SK-N-MC (cell line): Measurements from ENCODE around the gene AFAP1.

ENCODE experiments used
- DNase-seq: peaks from one replicate; pipeline ENCODE4 v3.0.0-alpha.2; 2011; ENCODE audit warnings: low read depth, low spot score
- H3K27ac ChIP-seq: fragments of 200-600 bp; sonication (generic); 2 replicates; pipeline ENCODE4 v1.5.1; 2016; ENCODE audit warnings: mixed run types
- H3K36me3 ChIP-seq: fragments of 200-600 bp; sonication (generic); 2 replicates; pipeline ENCODE4 v1.6.1; 2017; ENCODE audit warnings: antibody characterized with exemption, low read length, mixed read lengths; ENCODE audit not compliant: insufficient read depth
- H3K4me3 ChIP-seq: fragments of 200-600 bp; sonication (generic); 2 replicates; pipeline ENCODE4 v1.5.1; 2016
- H3K9ac ChIP-seq: fragments of 200-600 bp; sonication (generic); 2 replicates; pipeline ENCODE4 v1.8.0; 2017; ENCODE audit warnings: mixed run types, mixed read lengths; ENCODE audit not compliant: insufficient read length
- H3K9me3 ChIP-seq: fragments of 200-600 bp; sonication (generic); 2 replicates; pipeline ENCODE4 v1.6.1; 2017; ENCODE audit warnings: low read depth, mild to moderate bottlenecking, antibody characterized with exemption, low read length, moderate library complexity, mixed read lengths
- EZH2 ChIP-seq: fragments of 200-600 bp; sonication (generic); IDR thresholded peaks from one replicate; pipeline ENCODE4 v1.6.1; 2017; ENCODE audit warnings: antibody characterized with exemption
- FOXP2 ChIP-seq: optimal IDR thresholded peaks from 2 replicates; pipeline ENCODE3; 2011; ENCODE audit warnings: mild to moderate bottlenecking, moderate library complexity; ENCODE audit not compliant: insufficient read depth; ENCODE audit errors: extremely low read length, control extremely low read depth
- POLR2AphosphoS5 ChIP-seq: IDR thresholded peaks from 2 replicates; pipeline ENCODE4 v1.6.1; 2012; ENCODE audit warnings: mild to moderate bottlenecking, low read depth, low read length, borderline replicate concordance

Gene AFAP1

DNA sequence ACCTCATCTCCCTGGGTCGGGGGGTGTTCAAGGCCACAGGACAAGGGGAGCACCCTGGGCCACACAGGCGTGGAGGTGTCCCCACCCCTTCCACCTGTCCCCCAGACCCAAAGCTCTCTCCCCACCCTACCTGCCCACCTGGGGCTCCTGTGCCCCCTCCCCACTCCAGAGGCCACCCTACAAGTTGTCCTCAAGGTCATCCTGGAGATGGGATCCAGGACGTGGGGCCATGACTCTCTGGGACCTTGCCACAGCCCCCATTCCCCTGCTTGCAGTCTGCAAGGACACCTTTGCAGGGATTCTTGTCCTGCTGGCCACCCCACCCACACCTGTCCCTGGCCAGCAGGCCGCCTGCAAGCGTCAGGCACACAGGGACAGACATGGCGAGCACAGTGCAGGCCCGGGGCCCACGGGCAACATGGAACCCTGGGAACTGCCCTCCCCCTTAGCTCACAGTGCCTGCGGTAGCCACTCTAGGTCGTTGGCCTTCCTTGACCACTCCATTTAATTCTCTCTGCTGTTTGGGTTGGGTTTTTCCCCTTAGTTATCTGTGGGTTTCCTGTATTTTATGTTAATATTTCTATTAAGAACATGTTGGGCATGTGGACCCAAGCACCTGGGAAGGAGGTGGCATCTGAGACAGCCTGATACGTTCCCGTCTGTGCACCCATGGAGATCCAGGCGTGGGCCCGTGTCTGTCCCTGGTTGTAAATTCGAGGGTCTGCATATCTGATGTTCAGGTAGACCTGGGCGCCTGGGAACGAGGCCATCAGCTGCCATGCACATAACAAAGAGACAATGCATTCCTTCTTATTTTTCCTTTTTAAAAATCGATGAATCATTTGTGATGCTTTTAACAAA lies 197.5 kb downstream of the AFAP1 start:
- no peak overlapping the region for H3K4me3 ChIP-seq
- no peak overlapping the region for H3K9ac ChIP-seq
- H3K36me3 ChIP-seq = no peaks in the 10 kb centered on the region
- H3K9me3 ChIP-seq = no peaks in the 10 kb centered on the region
- no peak overlapping the region for H3K27ac ChIP-seq
- no peak for DNase-seq
- no peak for TF ChIP-seq POLR2AphosphoS5
- no peak for TF ChIP-seq FOXP2
- no peak for TF ChIP-seq EZH2

- no peak overlapping the region for H3K9ac ChIP-seq
- no peak overlapping the region for H3K4me3 ChIP-seq
- no peaks in the 10 kb centered on the region for H3K9me3 ChIP-seq
- no peak for DNase-seq
- H3K36me3 ChIP-seq = no peaks in the 10 kb centered on the region
- no peak overlapping the region for H3K27ac ChIP-seq
- TF ChIP-seq POLR2AphosphoS5 = no peak
These were observed 198.7 kb downstream of the AFAP1 start for GRCh38 chr4:7740866-7741525.

DNA sequence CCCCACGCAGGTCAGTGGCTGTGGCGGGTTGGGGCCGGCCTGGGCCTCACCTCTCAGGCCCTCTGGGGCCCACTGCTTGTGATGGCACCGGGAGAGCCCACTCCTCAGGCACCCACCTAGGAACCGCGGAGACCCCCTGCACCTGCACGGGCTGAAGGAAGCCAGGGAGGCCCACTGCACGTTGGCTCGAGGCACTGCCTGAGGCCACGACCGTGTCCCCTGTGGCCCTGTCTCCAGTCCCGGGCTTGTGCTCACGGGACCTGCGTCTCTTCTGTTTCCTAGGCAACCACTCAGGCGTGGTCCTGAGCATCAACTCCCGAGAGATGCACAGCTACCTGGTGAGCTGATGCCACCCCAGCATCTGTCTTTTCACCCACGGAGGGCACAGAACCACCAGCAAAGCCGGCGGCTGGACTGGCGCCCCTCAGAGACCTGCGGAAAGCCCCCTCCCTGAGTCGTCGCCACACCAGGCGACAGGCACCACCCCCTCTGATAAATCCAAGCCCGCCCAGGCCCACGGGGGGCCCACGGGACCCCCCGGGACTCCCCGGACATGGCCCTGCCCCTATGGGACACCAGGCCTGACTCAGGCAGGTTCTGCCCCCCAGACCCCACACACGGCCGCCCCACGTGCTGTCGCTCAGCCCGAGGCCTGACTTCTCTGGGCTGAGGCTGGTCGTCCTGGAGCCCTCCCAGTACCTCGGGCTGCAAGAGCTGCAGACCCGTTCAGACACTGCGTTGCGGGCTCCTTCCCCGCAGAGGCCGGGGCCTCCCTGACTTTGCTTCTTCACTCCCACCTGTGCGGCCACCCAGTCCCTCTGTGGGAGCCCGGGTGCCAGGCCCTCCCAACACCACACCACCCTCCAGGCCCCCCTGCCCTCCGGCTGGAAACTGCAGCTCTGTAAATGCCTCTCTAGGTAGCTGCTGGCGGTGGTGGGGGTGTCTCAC lies 199.5 kb downstream of the AFAP1 start:
- Histone ChIP-seq H3K27ac (no peak overlapping the region), H3K36me3 (no peaks in the 10 kb centered on the region), H3K9ac (no peak overlapping the region), H3K9me3 (no peaks in the 10 kb centered on the region), H3K4me3 (no peak overlapping the region)
- no peak for DNase-seq
- no peak for TF ChIP-seq EZH2
- TF ChIP-seq POLR2AphosphoS5 = no peak
- TF ChIP-seq FOXP2 = no peak

DNA sequence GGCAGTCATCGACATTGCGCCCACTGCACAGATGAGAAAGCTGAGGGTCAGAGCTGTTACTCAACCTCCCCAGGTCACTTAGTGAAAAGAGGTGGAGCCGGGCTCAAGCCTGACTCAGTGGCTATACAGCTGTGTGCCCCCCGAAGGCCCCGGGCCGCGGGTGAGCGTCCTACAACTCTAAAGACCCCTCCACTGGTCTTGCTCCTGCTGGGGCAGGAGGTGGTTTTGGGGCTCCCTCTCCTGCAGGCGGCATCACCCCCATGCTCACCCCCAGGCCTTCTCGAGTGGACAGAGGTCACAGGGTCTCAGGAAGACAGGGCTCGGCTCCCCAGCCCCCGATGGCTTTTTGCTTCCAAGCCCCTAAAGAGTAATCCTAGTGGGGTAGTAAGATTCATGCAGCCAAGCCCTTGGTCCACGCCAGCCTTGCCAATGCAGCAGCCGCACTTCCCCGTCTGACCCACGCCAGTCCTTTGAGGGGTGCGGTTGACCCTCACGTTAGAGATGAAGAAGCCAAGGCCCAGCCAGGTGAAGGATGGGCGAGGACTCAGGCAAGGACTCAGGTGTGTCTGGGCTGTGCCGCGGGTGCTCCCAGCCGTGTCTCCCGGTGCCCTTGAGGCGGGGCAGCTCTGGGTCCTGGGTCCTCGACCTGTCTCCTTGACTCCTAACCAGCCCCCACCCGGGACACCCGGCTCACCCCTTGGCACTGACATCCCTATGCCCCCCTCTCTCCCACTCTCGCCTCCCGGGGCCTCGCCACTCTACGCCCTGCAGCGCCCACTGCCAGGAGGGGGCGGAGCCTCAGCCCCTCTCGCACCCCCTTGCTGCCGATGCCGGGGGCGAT lies 200.4 kb downstream of the AFAP1 start:
- Histone ChIP-seq H3K9ac (no peak overlapping the region), H3K36me3 (no peaks in the 10 kb centered on the region), H3K27ac (no peak overlapping the region), H3K9me3 (no peaks in the 10 kb centered on the region), H3K4me3 (no peak overlapping the region)
- no peak for DNase-seq
- TF ChIP-seq EZH2 (no peak), FOXP2 (no peak), POLR2AphosphoS5 (no peak)

DNA sequence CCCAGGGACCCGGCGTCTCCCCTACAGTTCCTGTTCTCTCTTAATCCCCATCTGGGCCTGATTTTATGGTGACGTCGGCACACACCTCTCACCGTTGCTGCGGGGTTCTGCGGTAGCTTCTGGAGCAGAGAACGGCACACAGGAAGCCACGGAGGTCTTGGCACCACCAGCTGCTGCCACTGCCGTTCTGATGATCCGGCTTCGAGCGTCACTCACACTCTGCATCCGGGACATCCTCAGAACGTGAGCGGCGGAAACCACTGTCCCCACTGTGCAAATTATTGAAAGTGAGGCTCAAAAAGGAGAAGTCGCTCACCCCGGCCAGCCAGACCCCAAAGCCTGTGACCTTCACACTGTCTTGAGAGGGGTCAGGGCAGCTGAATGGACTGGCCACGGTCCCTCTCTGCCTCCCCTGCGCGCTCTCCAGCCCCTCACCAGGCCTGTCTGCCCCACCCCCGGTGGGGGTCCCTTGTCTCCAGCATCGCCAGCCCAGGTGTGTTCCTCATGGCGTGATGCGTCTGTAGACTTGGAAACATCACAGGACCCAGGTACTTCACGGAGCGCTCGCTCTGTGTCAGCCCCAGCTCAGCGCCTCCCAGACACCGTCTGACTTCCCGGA lies 201.1 kb downstream of the AFAP1 start:
- DNase-seq = no peak
- no peak overlapping the region for H3K9ac ChIP-seq
- H3K36me3 ChIP-seq = no peaks in the 10 kb centered on the region
- H3K4me3 ChIP-seq = no peak overlapping the region
- H3K9me3 ChIP-seq = no peaks in the 10 kb centered on the region
- no peak for TF ChIP-seq FOXP2
- no peak for TF ChIP-seq POLR2AphosphoS5
- no peak for TF ChIP-seq EZH2
- H3K27ac ChIP-seq = no peak overlapping the region

DNA sequence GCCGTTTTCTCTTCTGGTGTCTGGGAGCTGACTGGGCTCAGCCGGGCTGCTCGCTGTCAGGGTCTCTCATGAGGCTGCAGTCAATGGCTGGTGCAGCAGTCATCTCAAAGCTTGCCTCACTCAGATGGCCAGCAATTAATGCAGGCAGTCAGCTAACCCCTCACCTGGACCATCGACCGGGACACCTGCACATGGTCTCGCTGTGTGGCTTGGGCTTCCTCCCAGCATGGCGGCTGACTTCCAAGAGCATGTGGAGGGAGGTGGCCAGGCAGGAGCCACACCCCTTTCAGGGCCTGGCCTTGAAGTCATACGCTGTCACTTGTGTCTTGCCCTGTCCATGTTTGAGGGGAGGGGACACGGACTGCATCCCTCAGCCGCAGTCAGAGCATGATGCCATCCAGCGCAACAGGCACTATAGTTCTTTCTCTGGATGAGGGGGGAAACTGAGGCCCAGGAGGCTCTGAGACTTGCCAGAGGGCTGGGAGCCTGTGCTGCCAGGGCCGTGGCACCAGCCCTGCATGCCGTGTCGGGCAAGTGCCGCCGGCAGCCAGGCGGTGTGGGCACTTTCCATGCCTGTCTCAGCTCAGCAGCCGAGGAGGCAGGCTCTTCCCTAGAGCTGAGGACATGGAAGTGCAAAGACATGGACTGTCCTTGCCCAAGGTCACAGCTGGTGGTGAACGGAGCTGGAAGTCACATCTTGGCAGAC lies 201.8 kb downstream of the AFAP1 start:
- H3K9me3 ChIP-seq = no peaks in the 10 kb centered on the region
- H3K36me3 ChIP-seq = no peaks in the 10 kb centered on the region
- no peak overlapping the region for H3K27ac ChIP-seq
- no peak overlapping the region for H3K9ac ChIP-seq
- DNase-seq = no peak
- TF ChIP-seq POLR2AphosphoS5 = no peak
- no peak for TF ChIP-seq FOXP2
- TF ChIP-seq EZH2 = no peak
- no peak overlapping the region for H3K4me3 ChIP-seq

DNA sequence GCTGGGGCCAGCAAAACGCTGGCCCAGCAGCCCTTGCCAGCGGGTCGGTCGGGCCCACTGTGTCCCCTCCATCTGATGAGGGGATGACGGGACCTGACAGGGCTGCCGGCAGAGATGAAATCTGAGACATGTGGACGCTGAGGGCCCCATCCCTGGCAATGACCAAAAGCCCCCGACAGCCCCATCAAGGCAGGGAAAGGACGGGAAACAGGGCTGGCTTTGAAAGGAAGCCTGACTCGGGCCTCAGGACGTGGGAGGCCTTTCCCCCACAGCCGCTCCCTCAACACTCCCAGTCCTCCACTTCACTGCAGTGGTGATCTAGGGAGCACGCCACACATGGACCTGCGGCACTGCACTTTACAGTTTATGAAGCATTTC lies 202.4 kb downstream of the AFAP1 start:
- Histone ChIP-seq H3K27ac (no peak overlapping the region), H3K4me3 (no peak overlapping the region), H3K36me3 (no peaks in the 10 kb centered on the region), H3K9me3 (no peaks in the 10 kb centered on the region), H3K9ac (no peak overlapping the region)
- TF ChIP-seq FOXP2 (no peak), POLR2AphosphoS5 (no peak), EZH2 (no peak)
- DNase-seq = no peak
